NCI-H82 treated with DMSO at 0.1 percent for 48 hours (cell line): ENCODE results near the gene ERICH2.

Source experiments
- DNase-seq: peaks from one replicate; lab custom pipeline; 2025; ENCODE audit not compliant: unreplicated experiment; lab: John Stamatoyannopoulos, UW

Gene ERICH2

DNA sequence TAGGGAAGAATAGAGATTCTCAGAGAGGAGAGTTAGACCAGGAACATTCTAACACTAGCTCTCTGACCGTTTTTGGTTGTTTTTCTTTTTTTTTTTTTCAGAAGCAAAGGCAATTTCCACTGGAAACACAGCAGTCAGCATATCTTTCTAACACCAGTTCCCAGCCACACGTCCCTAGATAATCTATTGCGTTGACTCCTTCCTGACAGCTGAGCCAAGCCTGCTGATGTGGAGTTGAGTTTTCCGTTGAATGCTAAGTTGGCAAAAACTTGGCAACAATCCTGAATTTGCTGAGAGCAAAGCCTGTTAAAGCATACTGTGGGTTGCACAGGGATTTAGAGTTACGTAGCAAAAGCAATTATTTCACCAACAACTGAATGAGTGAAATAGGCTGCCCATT, 65.8 kb downstream of the ERICH2 start:
- no peak for DNase-seq

DNA sequence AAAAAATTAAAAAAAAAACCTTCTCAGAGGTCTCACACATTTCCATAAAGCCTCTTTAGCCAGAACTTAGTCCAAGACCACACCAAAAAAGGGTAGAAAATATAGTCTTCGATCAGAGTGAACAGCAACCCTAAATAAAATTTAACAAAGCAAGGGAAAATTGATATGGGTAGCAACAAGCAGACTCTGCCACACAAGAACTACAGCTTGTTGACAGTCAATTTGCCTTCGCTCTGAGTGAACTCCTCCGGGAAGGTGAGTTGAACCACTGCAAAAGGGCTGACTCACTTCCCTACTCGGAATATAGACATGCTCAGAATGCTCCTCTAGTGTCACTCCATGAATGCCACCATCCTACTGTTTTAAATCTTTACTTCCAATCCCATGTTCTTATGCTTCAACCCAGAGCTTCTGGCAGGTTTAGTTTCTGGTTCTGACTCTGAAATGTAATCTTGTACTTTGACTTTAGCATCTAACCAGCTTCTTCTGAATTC, 70.6 kb downstream of the ERICH2 start:
- DNase-seq, result no peak

DNA sequence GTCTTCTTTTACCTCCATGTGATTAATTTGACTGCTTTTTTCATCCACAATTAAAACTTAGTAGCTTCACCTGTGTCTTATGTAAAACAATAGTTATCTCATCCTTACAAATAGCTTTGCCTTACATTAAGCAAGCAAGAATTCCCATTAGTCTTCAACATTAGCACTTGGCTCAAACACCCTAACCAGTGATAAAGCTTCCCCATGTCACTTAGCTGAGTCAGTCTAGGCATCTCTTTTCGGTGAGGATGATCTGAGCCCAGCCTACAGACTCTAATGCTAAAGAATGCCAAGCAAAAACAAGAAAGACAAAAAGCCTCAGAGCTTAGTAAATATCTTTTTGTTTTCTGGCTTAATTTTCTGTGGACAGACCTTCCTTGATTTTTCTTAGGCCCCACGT, 72.6 kb downstream of the ERICH2 start:
- no peak for DNase-seq

DNA sequence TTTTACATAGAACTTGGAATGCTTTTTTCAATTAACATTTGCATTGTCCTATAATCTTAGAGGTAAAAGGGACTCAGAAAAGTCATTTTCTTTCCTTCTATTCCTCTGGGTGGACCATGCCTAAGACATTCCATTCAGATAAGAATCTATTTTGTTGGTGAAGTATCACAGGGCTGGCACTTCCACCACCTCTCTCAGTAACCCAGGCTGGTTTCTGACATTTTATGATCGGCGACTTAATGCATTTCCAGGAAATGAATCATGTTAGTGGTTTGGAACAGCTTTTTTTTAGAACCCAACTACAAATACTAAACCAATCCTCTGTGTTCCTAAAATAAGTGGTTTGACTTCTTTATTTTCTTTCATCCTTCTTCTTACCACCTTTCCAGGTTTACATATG, 73.5 kb downstream of the ERICH2 start:
- no peak for DNase-seq

- no peak for DNase-seq
Measured at GRCh38 chr2:170845343-170845742, 75.2 kb downstream of the ERICH2 start.

DNA sequence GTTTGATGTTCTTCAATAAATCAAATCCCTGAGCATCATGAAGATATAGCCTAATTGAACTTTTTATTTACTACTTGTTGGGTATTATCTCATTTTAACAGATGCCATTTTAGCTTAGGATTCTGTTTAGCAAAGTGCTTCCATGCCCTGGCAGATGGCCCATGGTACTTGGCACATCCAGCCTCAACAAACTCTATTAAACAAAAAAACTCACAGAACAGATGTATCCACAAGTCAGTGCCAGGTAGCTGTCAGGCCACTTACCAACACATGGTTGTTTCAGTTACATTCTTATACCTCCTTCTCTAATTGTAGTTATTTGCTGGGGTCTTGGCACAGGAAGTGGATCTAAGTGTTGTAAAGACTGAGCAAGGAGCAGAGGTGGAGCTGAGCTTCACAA, 76.1 kb downstream of the ERICH2 start:
- no peak for DNase-seq

DNA sequence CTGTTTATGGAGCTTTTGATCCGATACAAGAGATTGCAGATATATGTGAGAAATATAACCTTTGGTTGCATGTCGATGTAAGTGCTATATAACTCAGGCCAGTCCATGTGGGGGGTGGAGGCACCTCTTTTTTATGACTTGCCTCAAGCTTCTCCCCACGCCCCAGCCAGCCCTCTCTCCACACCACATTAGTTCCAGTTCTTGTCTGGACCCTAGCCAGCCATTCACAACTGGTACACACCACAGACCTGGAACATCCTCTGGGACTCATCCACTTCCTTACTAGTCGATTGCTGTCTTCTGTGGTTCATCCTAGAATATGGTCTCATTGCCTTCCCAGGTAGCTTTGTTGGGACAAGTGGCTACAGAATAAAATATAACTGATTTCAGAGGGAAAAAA, 77.5 kb downstream of the ERICH2 start:
- DNase-seq, result no peak
